Astrocyte (in vitro differentiated cells and primary cell): ENCODE measurements around the gene ETV3. TPM values are rescaled to one million over a fixed set of nuclear protein-coding genes. Genes with fewer than 3 reads are reported as not detected.

Experiments used
- DNase-seq: peaks from one replicate; pipeline ENCODE4 v3.0.0-alpha.2; 2010; ENCODE audit warnings: low read depth
- FAIRE-seq: peaks from 2 replicates; lab custom pipeline; 2011; peaks lifted over from hg19 to GRCh38; lab: Jason Lieb, UNC
- H2AFZ ChIP-seq: 2 replicates; pipeline ENCODE4 v1.6.0; 2012; ENCODE audit warnings: low read depth, low read length, inconsistent platforms
- H3K27ac ChIP-seq: 2 replicates; pipeline ENCODE4 v1.5.1; 2011; ENCODE audit warnings: low read depth, low read length, inconsistent platforms
- H3K27me3 ChIP-seq: 2 replicates; pipeline ENCODE4 v1.6.0; 2011; ENCODE audit warnings: low read length, inconsistent platforms; ENCODE audit not compliant: insufficient read depth
- H3K36me3 ChIP-seq: 2 replicates; pipeline ENCODE4 v1.5.1; 2011; ENCODE audit warnings: low read length, inconsistent platforms; ENCODE audit not compliant: insufficient read depth
- H3K4me1 ChIP-seq: 2 replicates; pipeline ENCODE4 v1.5.1; 2011; ENCODE audit warnings: low read length, inconsistent platforms; ENCODE audit not compliant: insufficient read depth
- H3K4me2 ChIP-seq: 2 replicates; pipeline ENCODE4 v1.6.0; 2012; ENCODE audit warnings: low read length, inconsistent platforms
- H3K4me3 ChIP-seq: 2 replicates; pipeline ENCODE4 v1.5.1; 2011; ENCODE audit warnings: low read depth, mild to moderate bottlenecking, low read length, inconsistent platforms; ENCODE audit not compliant: insufficient read depth
- H3K79me2 ChIP-seq: 2 replicates; pipeline ENCODE4 v1.6.0; 2012; ENCODE audit warnings: mild to moderate bottlenecking, low read length, inconsistent platforms; ENCODE audit not compliant: insufficient read depth
- H3K9ac ChIP-seq: 2 replicates; pipeline ENCODE4 v1.6.0; 2012; ENCODE audit warnings: mild to moderate bottlenecking, low read length, inconsistent platforms
- H3K9me3 ChIP-seq: 2 replicates; pipeline ENCODE4 v1.5.1; 2012; ENCODE audit warnings: low read depth, mild to moderate bottlenecking, low read length, inconsistent platforms; ENCODE audit not compliant: insufficient read depth
- H4K20me1 ChIP-seq: 2 replicates; pipeline ENCODE4 v1.6.0; 2012; ENCODE audit warnings: low read length, inconsistent platforms; ENCODE audit not compliant: insufficient read depth
- H3K27ac Mint-ChIP-seq: one replicate; pipeline ENCODE4 v1.8.0; 2021; ENCODE audit warnings: mild to moderate bottlenecking, mixed read lengths; ENCODE audit not compliant: unreplicated experiment
- H3K27me3 Mint-ChIP-seq: one replicate; pipeline ENCODE4 v1.8.0; 2021; ENCODE audit warnings: low read depth, mixed read lengths; ENCODE audit not compliant: unreplicated experiment
- H3K36me3 Mint-ChIP-seq: one replicate; pipeline ENCODE4 v1.8.0; 2021; ENCODE audit warnings: low read depth, mixed read lengths; ENCODE audit not compliant: unreplicated experiment
- H3K4me1 Mint-ChIP-seq: one replicate; pipeline ENCODE4 v1.8.0; 2021; ENCODE audit warnings: low read depth, mixed read lengths; ENCODE audit not compliant: unreplicated experiment
- H3K4me3 Mint-ChIP-seq: one replicate; pipeline ENCODE4 v1.8.0; 2021; ENCODE audit warnings: mild to moderate bottlenecking, moderate library complexity, mixed read lengths; ENCODE audit not compliant: unreplicated experiment
- H3K9me3 Mint-ChIP-seq: one replicate; pipeline ENCODE4 v1.8.0; 2021; ENCODE audit warnings: mild to moderate bottlenecking, mixed read lengths; ENCODE audit not compliant: unreplicated experiment
- CTCF ChIP-seq: IDR thresholded peaks from 2 replicates; pipeline ENCODE4 v1.5.1; 2011; ENCODE audit warnings: low read depth, mild to moderate bottlenecking, inconsistent platforms, low read length, moderate library complexity; ENCODE audit not compliant: insufficient read depth
- EZH2 ChIP-seq: IDR thresholded peaks from 2 replicates; pipeline ENCODE4 v1.6.1; 2012; ENCODE audit warnings: mild to moderate bottlenecking, low read length, inconsistent platforms; ENCODE audit not compliant: insufficient read depth
- total RNA-seq: library from RNA; stranded (reverse); gene quantifications from 2 replicates; pipeline ENCODE4 v1.2.1, GENCODE V29; 2021

The ETV3 gene
- total RNA-seq, 1 donor from 2014 or later = 37.5 TPM

GRCh38 chr1:157131281-157131680, 6.9 kb downstream of the ETV3 start:
- no peaks in the 10 kb centered on the region for H3K27me3 Mint-ChIP-seq
- H3K27ac Mint-ChIP-seq = no peak overlapping the region
- peaks cover 40% of the 10 kb centered on the region for H3K4me1 Mint-ChIP-seq
- H3K27ac ChIP-seq = no peak overlapping the region
- DNase-seq (no peak), FAIRE-seq (no peak)
- H3K9me3 ChIP-seq = no peaks in the 10 kb centered on the region
- no peak overlapping the region for H3K4me3 Mint-ChIP-seq
- no peaks in the 10 kb centered on the region for H3K9me3 Mint-ChIP-seq
- no peak overlapping the region for H3K4me2 ChIP-seq
- no peak for TF ChIP-seq CTCF
- no peak for TF ChIP-seq EZH2
- peaks cover 36% of the 10 kb centered on the region for H3K36me3 Mint-ChIP-seq
- H3K4me3 ChIP-seq = no peak overlapping the region
- no peak overlapping the region for H2AFZ ChIP-seq
- H3K4me1 ChIP-seq = peaks cover under 1% of the 10 kb centered on the region
- H3K79me2 ChIP-seq = peaks cover 52% of the 10 kb centered on the region
- H3K36me3 ChIP-seq = peaks cover 69% of the 10 kb centered on the region
- H3K27me3 ChIP-seq = no peaks in the 10 kb centered on the region
- no peak overlapping the region for H3K9ac ChIP-seq
- peaks cover 44% of the 10 kb centered on the region for H4K20me1 ChIP-seq

- Histone ChIP-seq H3K27ac (no peak overlapping the region), H3K79me2 (peaks cover 38% of the 10 kb centered on the region), H4K20me1 (peaks cover 53% of the 10 kb centered on the region), H3K4me2 (no peak overlapping the region), H3K9me3 (no peaks in the 10 kb centered on the region), H3K4me3 (no peak overlapping the region), H3K36me3 (peaks cover 40% of the 10 kb centered on the region), H3K9ac (no peak overlapping the region), H3K27me3 (no peaks in the 10 kb centered on the region), H3K4me1 (no peaks in the 10 kb centered on the region), H2AFZ (no peak overlapping the region)
- Mint-ChIP-seq H3K4me1 (peaks cover 4% of the 10 kb centered on the region), H3K4me3 (no peak overlapping the region), H3K27ac (no peak overlapping the region), H3K27me3 (no peaks in the 10 kb centered on the region), H3K36me3 (peaks cover 23% of the 10 kb centered on the region), H3K9me3 (no peaks in the 10 kb centered on the region)
- TF ChIP-seq EZH2 (no peak), CTCF (no peak)
- DNase-seq (no peak), FAIRE-seq (no peak)
Observed at GRCh38 chr1:157124855-157125254, 13.3 kb downstream of the ETV3 start.

GRCh38 chr1:157119448-157119847, 18.7 kb downstream of the ETV3 start:
- H3K9ac ChIP-seq = no peak overlapping the region
- H3K27me3 Mint-ChIP-seq = peaks cover 3% of the 10 kb centered on the region
- peaks cover 20% of the 10 kb centered on the region for H3K36me3 ChIP-seq
- H3K79me2 ChIP-seq = peaks cover 15% of the 10 kb centered on the region
- TF ChIP-seq EZH2 (no peak), CTCF (no peak)
- no peaks in the 10 kb centered on the region for H3K9me3 Mint-ChIP-seq
- peaks cover 33% of the 10 kb centered on the region for H4K20me1 ChIP-seq
- H3K27me3 ChIP-seq = no peaks in the 10 kb centered on the region
- no peaks in the 10 kb centered on the region for H3K4me1 Mint-ChIP-seq
- no peak overlapping the region for H3K4me2 ChIP-seq
- no peaks in the 10 kb centered on the region for H3K9me3 ChIP-seq
- no peak overlapping the region for H3K4me3 ChIP-seq
- no peak overlapping the region for H3K27ac Mint-ChIP-seq
- H2AFZ ChIP-seq = no peak overlapping the region
- FAIRE-seq = no peak
- H3K36me3 Mint-ChIP-seq = peaks cover 2% of the 10 kb centered on the region
- no peak for DNase-seq
- no peak overlapping the region for H3K27ac ChIP-seq
- no peak overlapping the region for H3K4me3 Mint-ChIP-seq
- no peaks in the 10 kb centered on the region for H3K4me1 ChIP-seq
